OCI-LY1 (cell line): Measurements from ENCODE around the gene ANKRD11.

Experiments
- H2AFZ ChIP-seq: fragments of 200-600 bp; sonication (generic), shearing (Covaris generic); 2 replicates; pipeline ENCODE4 v1.6.0; 2014; ENCODE audit warnings: antibody characterized with exemption, mild to moderate bottlenecking, low read length
- H3F3A ChIP-seq: fragments of 200-600 bp; sonication (generic), shearing (Covaris generic); 2 replicates; pipeline ENCODE4 v1.6.0; 2014; ENCODE audit warnings: mild to moderate bottlenecking, antibody characterized with exemption, low read length, moderate library complexity; ENCODE audit not compliant: insufficient read depth
- H3K27ac ChIP-seq: fragments of 200-600 bp; sonication (generic); 2 replicates; pipeline ENCODE4 v1.5.1; 2014; ENCODE audit warnings: low read length, mixed run types, mild to moderate bottlenecking, low read depth; ENCODE audit not compliant: poor library complexity, severe bottlenecking
- H3K27me3 ChIP-seq: fragments of 200-600 bp; sonication (generic); 2 replicates; pipeline ENCODE4 v1.6.0; 2014; ENCODE audit warnings: antibody characterized with exemption, mild to moderate bottlenecking, low read length, moderate library complexity; ENCODE audit not compliant: insufficient read depth
- H3K36me3 ChIP-seq: fragments of 200-600 bp; sonication (generic); 2 replicates; pipeline ENCODE4 v1.6.1; 2014; ENCODE audit warnings: mild to moderate bottlenecking, antibody characterized with exemption, low read length, moderate library complexity, mixed read lengths; ENCODE audit not compliant: insufficient read depth
- H3K4me1 ChIP-seq: fragments of 200-600 bp; sonication (generic); 2 replicates; pipeline ENCODE4 v1.5.1; 2014; ENCODE audit warnings: mild to moderate bottlenecking, low read length, moderate library complexity; ENCODE audit not compliant: insufficient read depth, severe bottlenecking
- H3K4me2 ChIP-seq: fragments of 200-600 bp; sonication (generic), shearing (Covaris generic); 2 replicates; pipeline ENCODE4 v1.6.1; 2014; ENCODE audit warnings: low read length
- H3K4me3 ChIP-seq: fragments of 200-600 bp; sonication (generic); 2 replicates; pipeline ENCODE4 v1.5.1; 2014; ENCODE audit warnings: low read length, low read depth, mild to moderate bottlenecking, mixed read lengths; ENCODE audit not compliant: poor library complexity, severe bottlenecking
- H3K79me2 ChIP-seq: fragments of 200-600 bp; shearing (Covaris generic); 2 replicates; pipeline ENCODE4 v1.6.1; 2016; ENCODE audit warnings: mixed run types, low read length, mixed read lengths; ENCODE audit not compliant: insufficient read depth
- H3K9ac ChIP-seq: fragments of 200-600 bp; sonication (generic), shearing (Covaris generic); 2 replicates; pipeline ENCODE4 v1.6.1; 2014; ENCODE audit warnings: mild to moderate bottlenecking, low read length, mixed read lengths
- H3K9me2 ChIP-seq: fragments of 200-600 bp; sonication (generic), shearing (Covaris generic); 2 replicates; pipeline ENCODE4 v1.6.1; 2014; ENCODE audit warnings: low read depth, mild to moderate bottlenecking, low read length, mixed read lengths
- H3K9me3 ChIP-seq: fragments of 200-600 bp; shearing (Covaris generic); 2 replicates; pipeline ENCODE4 v1.6.1; 2014; ENCODE audit warnings: low read length, mixed read lengths
- H4K20me1 ChIP-seq: fragments of 200-600 bp; sonication (generic), shearing (Covaris generic); 2 replicates; pipeline ENCODE4 v1.6.0; 2016; ENCODE audit warnings: mild to moderate bottlenecking, low read length; ENCODE audit not compliant: insufficient read depth
- EZH2 ChIP-seq: fragments of 200-600 bp; sonication (generic), shearing (Covaris generic); IDR thresholded peaks from 2 replicates; pipeline ENCODE4 v1.8.0; 2017; ENCODE audit warnings: borderline replicate concordance, mixed run types, mild to moderate bottlenecking, antibody characterized with exemption, low read length, moderate library complexity, mixed read lengths
- TF ChIP-seq, protein P1 (sequence below): fragments of 200-600 bp; sonication (generic), shearing (Covaris generic); IDR thresholded peaks from 2 replicates; pipeline ENCODE4 v1.5.1; 2017; ENCODE audit warnings: mild to moderate bottlenecking, antibody characterized with exemption, low read length, moderate library complexity, mixed read lengths

ANKRD11 gene

DNA sequence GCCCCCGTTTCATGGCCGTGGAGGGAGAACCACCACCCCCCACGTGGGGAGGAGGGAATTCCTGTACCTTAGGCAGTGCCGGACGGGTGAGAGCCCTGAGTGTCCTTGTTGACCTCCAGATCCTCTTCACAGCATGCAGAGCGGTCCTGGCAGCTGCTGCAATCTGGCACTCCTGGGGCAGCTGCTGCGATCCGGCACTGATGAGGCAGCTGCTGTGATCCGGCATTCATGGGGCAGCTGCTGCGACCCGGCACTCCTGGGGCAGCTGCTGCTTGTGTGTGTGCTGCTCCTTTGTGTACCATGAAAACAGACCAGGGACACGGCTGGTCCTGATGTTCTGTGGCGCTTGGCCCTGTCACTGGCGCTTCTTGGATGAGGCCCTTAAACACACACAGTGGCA is 260.1 kb downstream of the ANKRD11 start:
- Histone ChIP-seq H3K4me2 (no peak overlapping the region), H3K9me3 (peaks cover 35% of the 10 kb centered on the region), H3K27ac (no peak overlapping the region), H3K4me3 (no peak overlapping the region), H3K4me1 (no peaks in the 10 kb centered on the region), H2AFZ (no peak overlapping the region), H3K27me3 (no peaks in the 10 kb centered on the region), H3F3A (no peaks in the 10 kb centered on the region), H3K36me3 (peaks cover 93% of the 10 kb centered on the region), H3K79me2 (no peaks in the 10 kb centered on the region), H4K20me1 (no peaks in the 10 kb centered on the region), H3K9me2 (no peaks in the 10 kb centered on the region), H3K9ac (no peak overlapping the region)
- no peak for TF ChIP-seq EZH2
- TF ChIP-seq, protein P1, sequence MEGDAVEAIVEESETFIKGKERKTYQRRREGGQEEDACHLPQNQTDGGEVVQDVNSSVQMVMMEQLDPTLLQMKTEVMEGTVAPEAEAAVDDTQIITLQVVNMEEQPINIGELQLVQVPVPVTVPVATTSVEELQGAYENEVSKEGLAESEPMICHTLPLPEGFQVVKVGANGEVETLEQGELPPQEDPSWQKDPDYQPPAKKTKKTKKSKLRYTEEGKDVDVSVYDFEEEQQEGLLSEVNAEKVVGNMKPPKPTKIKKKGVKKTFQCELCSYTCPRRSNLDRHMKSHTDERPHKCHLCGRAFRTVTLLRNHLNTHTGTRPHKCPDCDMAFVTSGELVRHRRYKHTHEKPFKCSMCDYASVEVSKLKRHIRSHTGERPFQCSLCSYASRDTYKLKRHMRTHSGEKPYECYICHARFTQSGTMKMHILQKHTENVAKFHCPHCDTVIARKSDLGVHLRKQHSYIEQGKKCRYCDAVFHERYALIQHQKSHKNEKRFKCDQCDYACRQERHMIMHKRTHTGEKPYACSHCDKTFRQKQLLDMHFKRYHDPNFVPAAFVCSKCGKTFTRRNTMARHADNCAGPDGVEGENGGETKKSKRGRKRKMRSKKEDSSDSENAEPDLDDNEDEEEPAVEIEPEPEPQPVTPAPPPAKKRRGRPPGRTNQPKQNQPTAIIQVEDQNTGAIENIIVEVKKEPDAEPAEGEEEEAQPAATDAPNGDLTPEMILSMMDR = no peak

DNA sequence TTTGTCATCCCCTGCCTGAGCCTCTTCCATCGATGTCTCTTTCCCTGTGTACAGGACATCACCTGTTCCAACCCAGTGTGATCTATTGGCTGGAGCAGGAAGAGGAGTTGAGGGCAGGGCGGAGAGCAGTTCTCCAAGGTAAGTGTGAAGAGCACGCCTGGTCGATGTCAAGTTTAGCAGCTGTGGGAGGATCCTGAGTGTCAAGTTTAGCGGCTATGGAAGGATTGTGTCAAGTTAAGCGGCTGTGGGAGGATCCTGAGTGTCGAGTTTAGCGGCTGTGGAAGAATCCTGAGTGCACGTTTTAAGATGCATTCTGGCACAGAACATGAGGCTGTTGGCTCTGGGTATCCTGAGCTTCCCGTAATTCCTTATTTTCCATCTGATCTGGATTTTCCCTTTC is 265.7 kb downstream of the ANKRD11 start:
- Histone ChIP-seq H2AFZ (no peak overlapping the region), H4K20me1 (no peaks in the 10 kb centered on the region), H3K9ac (no peak overlapping the region), H3K27me3 (no peaks in the 10 kb centered on the region), H3K9me2 (no peaks in the 10 kb centered on the region), H3K4me3 (no peak overlapping the region), H3K36me3 (peaks cover 83% of the 10 kb centered on the region), H3K27ac (no peak overlapping the region), H3K4me1 (no peaks in the 10 kb centered on the region), H3K79me2 (no peaks in the 10 kb centered on the region), H3K4me2 (no peak overlapping the region), H3K9me3 (peaks cover 27% of the 10 kb centered on the region), H3F3A (no peaks in the 10 kb centered on the region)
- TF ChIP-seq EZH2 = no peak
- TF ChIP-seq, protein P1 = no peak

GRCh38 chr16:89222931-89223330 is 267.4 kb downstream of the ANKRD11 start:
- peaks cover 15% of the 10 kb centered on the region for H3K9me3 ChIP-seq
- peaks cover 5% of the 10 kb centered on the region for H3K4me1 ChIP-seq
- TF ChIP-seq EZH2 = no peak
- TF ChIP-seq, protein P1 = no peak
- no peak overlapping the region for H3K4me3 ChIP-seq
- H3K27ac ChIP-seq = no peak overlapping the region
- H2AFZ ChIP-seq = no peak overlapping the region
- H3K9ac ChIP-seq = no peak overlapping the region
- H3K36me3 ChIP-seq = peaks cover 65% of the 10 kb centered on the region
- H3F3A ChIP-seq = no peaks in the 10 kb centered on the region
- H4K20me1 ChIP-seq = no peaks in the 10 kb centered on the region
- H3K9me2 ChIP-seq = no peaks in the 10 kb centered on the region
- H3K4me2 ChIP-seq = no peak overlapping the region
- H3K27me3 ChIP-seq = no peaks in the 10 kb centered on the region
- H3K79me2 ChIP-seq = 0 out of 2 replicates have a peak, but pooled peaks cover 4% of the 10 kb centered on the region
